Measurements from ENCODE around the gene SIGLEC12.
"Not testable (repeated sequence)": the region's sequence is repeated elsewhere in the genome, so short reads cannot be mapped to it uniquely, and the experiment has no call there.

SIGLEC12 gene

DNA sequence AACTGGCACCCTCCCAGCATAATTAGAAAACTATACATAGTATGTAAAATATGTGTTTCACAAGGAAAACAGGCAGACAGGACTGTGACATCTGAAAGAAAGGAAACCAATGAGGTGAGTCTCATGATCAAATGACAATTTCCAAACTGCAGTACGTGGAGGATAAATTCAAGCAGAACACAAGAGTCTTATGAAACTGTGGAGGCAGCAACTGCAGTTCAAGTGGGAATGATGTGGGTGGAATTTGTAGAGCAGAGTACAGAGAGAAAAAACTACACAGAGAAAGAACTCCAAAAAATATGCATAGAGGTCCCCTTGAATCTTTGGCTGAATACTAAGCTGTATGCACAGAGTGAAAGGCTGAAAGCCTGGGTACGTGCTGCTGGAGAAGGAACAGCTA is 20.2 kb upstream of the SIGLEC12 start:
- no peak for DNase-seq (ENCODE audit: low spot score)

GRCh38 chr19:51521357-51521756 is 19.8 kb upstream of the SIGLEC12 start:
- DNase-seq (ENCODE audit: low spot score): no peak

DNA sequence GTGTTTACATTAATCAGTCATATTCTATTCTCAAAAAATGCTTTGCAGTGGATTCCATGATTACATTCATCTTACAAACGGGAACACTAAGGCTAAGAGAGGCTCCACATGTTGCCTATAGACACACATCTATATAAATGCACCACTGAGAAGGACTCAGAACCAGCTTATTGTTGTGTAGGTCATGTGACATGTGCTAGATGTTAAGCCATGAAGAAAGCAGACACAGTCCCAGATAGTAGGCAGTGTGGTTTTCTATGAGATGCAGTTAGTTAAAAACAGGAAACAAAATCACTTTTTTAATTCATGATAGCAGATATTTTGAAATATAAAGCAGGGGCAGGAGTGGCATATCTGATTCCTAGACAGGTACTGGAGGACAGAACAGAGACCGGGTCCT is 19.1 kb upstream of the SIGLEC12 start:
- no peak for DNase-seq (ENCODE audit: low spot score)

GRCh38 chr19:51514866-51515481 is 13.4 kb upstream of the SIGLEC12 start:
- DNase-seq (ENCODE audit: low spot score): peak; percentile 49

DNA sequence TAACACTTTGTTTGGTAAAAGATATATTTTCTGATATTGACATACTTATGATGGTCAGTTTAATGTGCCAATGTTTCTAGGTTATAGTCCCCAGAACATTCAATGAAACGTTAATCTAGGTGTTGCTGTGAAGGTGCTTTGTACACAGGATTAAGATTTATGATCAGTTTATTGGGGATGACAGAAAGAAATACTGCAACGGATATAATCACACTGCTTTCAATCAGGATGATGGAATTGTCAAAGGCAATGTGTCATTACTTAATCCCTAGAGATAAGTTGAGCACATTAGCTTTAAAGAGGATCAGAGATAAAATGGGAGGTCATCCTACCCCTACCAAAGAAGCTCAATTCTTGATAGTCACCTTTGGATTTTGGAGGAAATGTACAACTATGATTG is 12.4 kb upstream of the SIGLEC12 start:
- no peak for DNase-seq (ENCODE audit: low spot score)

- no peak for DNase-seq (ENCODE audit: low spot score)
Measured at GRCh38 chr19:51511353-51511752, 9.8 kb upstream of the SIGLEC12 start.

- DNase-seq (ENCODE audit: low spot score): no peak
Measured at GRCh38 chr19:51509823-51510660, 8.4 kb upstream of the SIGLEC12 start.

DNA sequence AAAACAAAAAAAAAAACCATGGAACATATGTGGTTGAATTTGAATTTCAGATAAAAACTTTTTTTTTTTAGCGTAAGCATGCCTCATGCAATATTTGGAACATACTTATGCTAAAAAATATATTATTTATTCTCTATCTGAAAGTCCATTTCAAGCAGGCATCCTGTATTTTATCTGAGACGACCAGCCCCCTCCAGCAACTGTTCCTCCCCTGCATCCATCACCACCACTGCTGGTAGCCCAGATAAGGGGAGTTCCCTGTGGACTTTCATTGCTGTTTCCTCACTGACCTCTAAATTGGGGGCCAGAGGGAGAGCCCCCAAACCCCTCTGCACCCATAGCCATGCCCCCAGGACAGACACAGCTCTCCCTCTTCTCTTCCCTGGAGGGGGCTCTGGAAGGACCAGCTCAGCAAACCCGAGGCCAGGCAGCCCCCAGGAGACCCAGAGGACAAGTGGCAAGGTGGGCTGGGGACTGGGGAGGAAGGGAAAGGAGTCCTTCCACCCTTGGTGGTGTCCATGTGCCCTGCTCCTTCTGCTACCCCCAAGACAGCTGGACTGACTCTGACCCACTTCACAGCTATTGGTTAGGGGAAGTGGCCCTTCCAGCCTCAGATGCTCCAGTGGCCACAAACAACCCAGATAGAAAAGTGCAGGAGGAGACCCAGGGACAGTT is 6.6 kb upstream of the SIGLEC12 start:
- no peak for DNase-seq (ENCODE audit: low spot score)

GRCh38 chr19:51507640-51508058 is 6.0 kb upstream of the SIGLEC12 start:
- no peak for DNase-seq (ENCODE audit: low spot score)

GRCh38 chr19:51507192-51507591 is 5.6 kb upstream of the SIGLEC12 start:
- no peak for DNase-seq (ENCODE audit: low spot score)

GRCh38 chr19:51505904-51506303 is 4.3 kb upstream of the SIGLEC12 start:
- no peak for DNase-seq (ENCODE audit: low spot score)

DNA sequence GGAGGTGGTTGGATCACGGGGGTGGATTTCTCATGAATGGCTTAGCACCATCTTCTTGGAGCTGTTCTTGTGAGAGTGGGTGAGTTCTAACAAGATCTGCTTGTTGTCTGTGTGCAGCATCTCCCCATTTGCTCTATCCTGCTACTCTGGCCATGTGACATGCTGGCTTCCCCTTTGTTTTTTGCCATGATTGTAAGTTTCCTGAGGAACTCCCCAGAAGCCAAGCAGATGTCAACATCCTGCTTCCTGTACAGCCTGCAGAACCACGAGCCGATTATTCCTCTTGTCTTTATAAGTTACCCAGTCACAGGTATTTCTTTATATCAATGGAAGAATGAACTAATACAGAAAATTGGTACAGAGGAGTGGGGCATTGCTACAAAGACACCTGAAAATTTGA is 2.3 kb upstream of the SIGLEC12 start:
- no peak for DNase-seq (ENCODE audit: low spot score)

GRCh38 chr19:51503286-51503817 is 1.8 kb upstream of the SIGLEC12 start:
- no peak for DNase-seq (ENCODE audit: low spot score)

DNA sequence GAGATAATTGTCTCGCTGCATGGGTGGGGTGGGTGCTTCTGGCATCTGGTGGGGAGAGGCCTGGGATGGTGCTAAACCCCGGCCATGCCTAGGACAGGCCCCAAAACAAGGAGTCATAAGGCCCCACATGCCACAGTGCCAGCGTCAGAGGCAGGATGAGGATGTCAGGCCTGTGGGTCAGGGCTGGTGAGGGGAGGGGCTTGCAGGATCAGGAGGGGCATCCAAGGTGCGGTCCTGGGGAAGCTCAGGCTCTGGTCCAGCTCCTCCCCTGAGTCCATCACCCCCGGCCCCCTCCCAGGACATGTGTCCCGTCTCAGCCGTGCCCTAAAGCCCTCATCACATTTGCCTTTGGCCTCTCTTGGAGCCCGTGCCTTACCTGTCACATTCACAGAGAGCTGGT is 669 bp downstream of the SIGLEC12 start:
- DNase-seq (ENCODE audit: low spot score): not testable (repeated sequence)

- no peak for DNase-seq (ENCODE audit: low spot score)
Measured at GRCh38 chr19:51497666-51498065, 3.9 kb downstream of the SIGLEC12 start.

DNA sequence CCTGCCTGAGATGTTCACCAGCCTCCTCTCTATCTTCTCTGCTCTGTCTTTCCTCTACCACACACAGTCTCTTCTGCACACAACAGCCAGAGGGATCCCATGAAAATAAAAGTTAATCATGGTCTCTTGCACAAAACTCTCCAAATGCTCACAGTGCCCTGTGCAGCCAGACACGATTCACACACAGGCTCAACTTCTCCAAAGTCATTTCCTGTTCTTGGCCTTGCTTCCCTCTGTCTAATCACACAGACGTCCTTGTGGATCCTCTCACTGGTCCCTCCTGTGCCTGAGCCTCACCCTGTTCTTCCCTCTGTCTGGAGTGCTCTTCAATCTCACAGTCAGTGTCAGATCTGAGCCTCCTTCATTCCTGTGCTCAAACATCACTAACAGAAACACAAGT is 7.8 kb downstream of the SIGLEC12 start:
- no peak for DNase-seq (ENCODE audit: low spot score)

DNA sequence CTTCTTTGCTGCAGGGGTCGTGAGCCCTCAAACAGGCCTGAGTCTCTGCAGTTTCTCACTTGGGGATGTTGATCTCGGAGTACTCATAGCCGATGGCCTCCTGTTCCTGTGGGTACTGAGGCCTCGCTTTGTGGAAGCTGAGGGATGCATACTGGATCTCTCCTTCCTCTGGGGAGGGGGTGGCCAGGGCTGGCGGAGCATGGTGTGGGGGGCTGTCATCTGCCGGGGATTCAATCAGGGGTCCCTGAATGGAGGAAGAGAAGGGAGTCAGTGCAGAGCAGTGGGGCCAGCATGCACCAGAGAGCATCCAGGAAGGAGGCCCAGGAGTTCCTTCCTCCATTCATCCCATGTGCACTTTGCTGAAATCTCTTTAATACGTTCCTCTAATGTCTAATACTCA is 10.0 kb downstream of the SIGLEC12 start:
- DNase-seq (ENCODE audit: low spot score): no peak

GRCh38 chr19:51490676-51491075 is 10.9 kb downstream of the SIGLEC12 start:
- DNase-seq (ENCODE audit: low spot score): no peak

GRCh38 chr19:51489113-51489512 is 12.5 kb downstream of the SIGLEC12 start:
- no peak for DNase-seq (ENCODE audit: low spot score)

GRCh38 chr19:51488491-51488890 is 13.1 kb downstream of the SIGLEC12 start:
- DNase-seq (ENCODE audit: low spot score): no peak

- no peak for DNase-seq (ENCODE audit: low spot score)
Measured at GRCh38 chr19:51485960-51486660, 15.5 kb downstream of the SIGLEC12 start.

DNA sequence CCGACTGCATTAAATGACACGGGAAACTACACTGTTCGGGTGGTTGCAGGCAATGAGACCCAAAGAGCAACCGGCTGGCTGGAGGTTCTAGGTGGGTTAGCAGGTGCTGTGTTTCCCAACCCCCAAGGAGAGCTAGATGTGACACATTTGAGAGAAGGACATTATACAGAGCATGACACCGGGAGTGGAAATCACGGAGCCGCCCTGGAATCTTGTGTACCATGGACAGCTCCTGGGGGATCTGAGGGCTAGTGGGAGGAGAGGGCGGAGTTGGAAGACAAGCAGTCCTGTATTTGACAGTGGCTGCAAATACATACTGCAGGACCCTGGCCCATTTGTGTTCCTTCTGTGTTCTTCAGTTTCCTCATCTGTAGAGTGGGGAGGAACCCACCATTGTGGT is 21.0 kb downstream of the SIGLEC12 start:
- no peak for DNase-seq (ENCODE audit: low spot score)

All from globus pallidus (tissue), 1 donor.